Astrocyte (in vitro differentiated cells and primary cell): ENCODE results near the gene TELO2. TPM values are rescaled to one million over a fixed set of nuclear protein-coding genes. Genes with fewer than 3 reads are reported as not detected.

ENCODE experiments used
- DNase-seq: peaks from one replicate; pipeline ENCODE4 v3.0.0-alpha.2; 2010; ENCODE audit warnings: low read depth
- FAIRE-seq: peaks from 2 replicates; lab custom pipeline; 2011; peaks lifted over from hg19 to GRCh38; lab: Jason Lieb, UNC
- H2AFZ ChIP-seq: 2 replicates; pipeline ENCODE4 v1.6.0; 2012; ENCODE audit warnings: low read depth, low read length, inconsistent platforms
- H3K27ac ChIP-seq: 2 replicates; pipeline ENCODE4 v1.5.1; 2011; ENCODE audit warnings: low read depth, low read length, inconsistent platforms
- H3K27me3 ChIP-seq: 2 replicates; pipeline ENCODE4 v1.6.0; 2011; ENCODE audit warnings: low read length, inconsistent platforms; ENCODE audit not compliant: insufficient read depth
- H3K36me3 ChIP-seq: 2 replicates; pipeline ENCODE4 v1.5.1; 2011; ENCODE audit warnings: low read length, inconsistent platforms; ENCODE audit not compliant: insufficient read depth
- H3K4me1 ChIP-seq: 2 replicates; pipeline ENCODE4 v1.5.1; 2011; ENCODE audit warnings: low read length, inconsistent platforms; ENCODE audit not compliant: insufficient read depth
- H3K4me2 ChIP-seq: 2 replicates; pipeline ENCODE4 v1.6.0; 2012; ENCODE audit warnings: low read length, inconsistent platforms
- H3K4me3 ChIP-seq: 2 replicates; pipeline ENCODE4 v1.5.1; 2011; ENCODE audit warnings: low read depth, mild to moderate bottlenecking, low read length, inconsistent platforms; ENCODE audit not compliant: insufficient read depth
- H3K79me2 ChIP-seq: 2 replicates; pipeline ENCODE4 v1.6.0; 2012; ENCODE audit warnings: mild to moderate bottlenecking, low read length, inconsistent platforms; ENCODE audit not compliant: insufficient read depth
- H3K9ac ChIP-seq: 2 replicates; pipeline ENCODE4 v1.6.0; 2012; ENCODE audit warnings: mild to moderate bottlenecking, low read length, inconsistent platforms
- H3K9me3 ChIP-seq: 2 replicates; pipeline ENCODE4 v1.5.1; 2012; ENCODE audit warnings: low read depth, mild to moderate bottlenecking, low read length, inconsistent platforms; ENCODE audit not compliant: insufficient read depth
- H4K20me1 ChIP-seq: 2 replicates; pipeline ENCODE4 v1.6.0; 2012; ENCODE audit warnings: low read length, inconsistent platforms; ENCODE audit not compliant: insufficient read depth
- H3K27ac Mint-ChIP-seq: one replicate; pipeline ENCODE4 v1.8.0; 2021; ENCODE audit warnings: mild to moderate bottlenecking, mixed read lengths; ENCODE audit not compliant: unreplicated experiment
- H3K27me3 Mint-ChIP-seq: one replicate; pipeline ENCODE4 v1.8.0; 2021; ENCODE audit warnings: low read depth, mixed read lengths; ENCODE audit not compliant: unreplicated experiment
- H3K36me3 Mint-ChIP-seq: one replicate; pipeline ENCODE4 v1.8.0; 2021; ENCODE audit warnings: low read depth, mixed read lengths; ENCODE audit not compliant: unreplicated experiment
- H3K4me1 Mint-ChIP-seq: one replicate; pipeline ENCODE4 v1.8.0; 2021; ENCODE audit warnings: low read depth, mixed read lengths; ENCODE audit not compliant: unreplicated experiment
- H3K4me3 Mint-ChIP-seq: one replicate; pipeline ENCODE4 v1.8.0; 2021; ENCODE audit warnings: mild to moderate bottlenecking, moderate library complexity, mixed read lengths; ENCODE audit not compliant: unreplicated experiment
- H3K9me3 Mint-ChIP-seq: one replicate; pipeline ENCODE4 v1.8.0; 2021; ENCODE audit warnings: mild to moderate bottlenecking, mixed read lengths; ENCODE audit not compliant: unreplicated experiment
- CTCF ChIP-seq: IDR thresholded peaks from 2 replicates; pipeline ENCODE4 v1.5.1; 2011; ENCODE audit warnings: low read depth, mild to moderate bottlenecking, inconsistent platforms, low read length, moderate library complexity; ENCODE audit not compliant: insufficient read depth
- EZH2 ChIP-seq: IDR thresholded peaks from 2 replicates; pipeline ENCODE4 v1.6.1; 2012; ENCODE audit warnings: mild to moderate bottlenecking, low read length, inconsistent platforms; ENCODE audit not compliant: insufficient read depth
- total RNA-seq: library from RNA; stranded (reverse); gene quantifications from 2 replicates; pipeline ENCODE4 v1.2.1, GENCODE V29; 2021

TELO2 gene
- total RNA-seq, 1 donor from 2014 or later, result 21.1 TPM

DNA sequence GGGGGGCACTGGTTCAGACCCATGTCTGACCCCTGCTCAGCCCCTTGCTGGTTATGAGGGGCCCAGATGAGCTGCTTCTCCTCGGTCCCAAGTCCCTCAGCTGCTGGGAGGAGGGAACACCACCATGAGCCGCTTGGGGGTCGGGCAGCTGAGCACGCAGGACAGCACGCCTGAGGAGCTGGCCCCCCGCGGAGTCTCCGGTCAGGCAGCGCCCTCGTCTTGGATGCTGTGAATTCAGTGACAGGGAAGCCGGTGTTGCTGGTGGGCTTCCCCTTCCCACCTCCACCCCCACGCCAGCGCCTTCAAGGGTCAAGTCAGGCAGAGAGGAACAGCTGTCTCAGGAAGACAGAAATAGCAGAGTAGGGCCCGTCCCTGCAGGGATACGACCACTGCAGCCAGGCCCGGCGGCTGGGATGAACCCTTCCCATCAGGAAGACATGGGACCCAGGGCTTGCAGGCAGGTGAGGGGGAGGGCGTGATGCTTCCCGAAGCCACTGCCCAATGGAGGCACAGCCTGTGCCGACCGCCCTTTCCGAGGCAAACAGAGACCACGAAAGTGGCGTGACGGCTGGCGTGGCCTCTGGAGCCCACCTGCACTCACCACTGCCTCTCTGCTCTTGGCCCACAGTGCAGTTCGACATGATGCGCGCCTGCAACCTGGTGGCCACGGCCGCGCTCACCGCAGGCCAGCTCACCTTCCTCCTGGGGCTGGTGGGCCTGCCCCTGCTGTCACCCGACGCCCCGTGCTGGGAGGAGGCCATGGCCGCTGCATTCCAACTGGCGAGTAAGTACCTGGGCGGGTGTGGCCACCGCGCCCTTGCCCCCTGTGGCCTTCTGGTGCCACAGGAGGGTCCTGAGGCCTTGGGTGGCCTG is 48.4 kb downstream of the TELO2 start:
- no peak overlapping the region for H3K27ac ChIP-seq
- FAIRE-seq (no peak), DNase-seq (no peak)
- no peaks in the 10 kb centered on the region for H3K9me3 Mint-ChIP-seq
- H2AFZ ChIP-seq, result no peak overlapping the region
- H3K9ac ChIP-seq, result no peak overlapping the region
- H3K4me2 ChIP-seq, result no peak overlapping the region
- H3K4me1 Mint-ChIP-seq, result peaks cover 10% of the 10 kb centered on the region
- no peak overlapping the region for H3K4me3 Mint-ChIP-seq
- H3K27me3 ChIP-seq, result no peaks in the 10 kb centered on the region
- H3K27ac Mint-ChIP-seq, result no peak overlapping the region
- H3K36me3 Mint-ChIP-seq, result no peaks in the 10 kb centered on the region
- H4K20me1 ChIP-seq, result peaks cover 4% of the 10 kb centered on the region
- peaks cover 5% of the 10 kb centered on the region for H3K27me3 Mint-ChIP-seq
- peaks cover 6% of the 10 kb centered on the region for H3K4me1 ChIP-seq
- H3K79me2 ChIP-seq, result peaks cover 2% of the 10 kb centered on the region
- H3K36me3 ChIP-seq, result no peaks in the 10 kb centered on the region
- TF ChIP-seq EZH2 (no peak), CTCF (no peak)
- H3K4me3 ChIP-seq, result no peak overlapping the region
- H3K9me3 ChIP-seq, result no peaks in the 10 kb centered on the region

DNA sequence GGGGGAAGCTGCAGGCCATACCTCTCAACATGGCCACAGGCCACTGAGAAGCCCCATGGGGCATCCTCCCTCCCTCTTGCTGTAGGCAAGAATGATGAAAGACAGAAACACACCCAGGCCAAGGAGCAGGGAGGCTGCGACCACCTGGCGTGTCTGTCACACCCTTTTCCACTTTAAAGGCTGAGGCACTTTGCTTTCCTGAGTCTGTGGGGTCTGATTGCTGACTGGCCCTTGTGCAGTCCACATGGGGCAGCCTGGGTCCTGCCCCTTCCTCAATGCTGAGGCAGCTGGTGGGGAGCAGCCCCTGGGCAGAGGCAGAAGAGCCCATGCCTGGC is 49.0 kb downstream of the TELO2 start:
- no peak for TF ChIP-seq CTCF
- no peak for TF ChIP-seq EZH2
- no peak for FAIRE-seq
- no peak overlapping the region for H3K27ac Mint-ChIP-seq

DNA sequence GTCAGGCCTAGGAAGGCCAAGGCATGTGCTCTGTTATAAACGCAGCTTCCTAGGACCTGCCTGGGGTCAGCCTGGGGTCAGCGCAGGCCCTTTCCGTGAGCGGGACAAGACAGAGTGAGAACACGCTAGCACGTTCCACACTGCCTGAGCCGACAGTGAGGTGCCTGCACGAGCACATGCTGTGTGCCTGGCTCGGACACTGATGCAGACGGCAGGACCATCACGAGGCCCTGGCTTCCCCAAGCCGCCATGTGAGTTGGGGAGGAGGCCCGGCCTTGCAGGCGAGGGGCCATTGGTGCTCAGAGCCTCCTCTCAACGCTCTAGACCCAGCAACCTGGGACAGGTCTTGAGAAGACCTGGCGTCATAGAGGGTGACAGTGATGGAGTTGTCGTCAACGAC is 49.4 kb downstream of the TELO2 start:
- TF ChIP-seq CTCF (no peak), EZH2 (no peak)
- Histone ChIP-seq H4K20me1 (peaks cover 3% of the 10 kb centered on the region), H3K36me3 (no peaks in the 10 kb centered on the region), H3K4me2 (no peak overlapping the region), H3K4me1 (peaks cover 6% of the 10 kb centered on the region), H3K27ac (no peak overlapping the region), H2AFZ (no peak overlapping the region), H3K27me3 (no peaks in the 10 kb centered on the region), H3K4me3 (no peak overlapping the region), H3K79me2 (no peaks in the 10 kb centered on the region), H3K9me3 (no peaks in the 10 kb centered on the region), H3K9ac (no peak overlapping the region)
- Mint-ChIP-seq H3K4me3 (no peak overlapping the region), H3K36me3 (no peaks in the 10 kb centered on the region), H3K4me1 (peaks cover 10% of the 10 kb centered on the region), H3K9me3 (no peaks in the 10 kb centered on the region), H3K27me3 (peaks cover 5% of the 10 kb centered on the region), H3K27ac (no peak overlapping the region)
- DNase-seq, result no peak
- no peak for FAIRE-seq

More for the DNA sequence above, 49.0 kb downstream of the TELO2 start:
- no peaks in the 10 kb centered on the region for H3K36me3 Mint-ChIP-seq
- H3K4me3 Mint-ChIP-seq, result no peak overlapping the region
- Histone ChIP-seq H4K20me1 (peaks cover 4% of the 10 kb centered on the region), H2AFZ (no peak overlapping the region), H3K9me3 (no peaks in the 10 kb centered on the region), H3K4me1 (peaks cover 6% of the 10 kb centered on the region), H3K4me3 (no peak overlapping the region), H3K79me2 (no peaks in the 10 kb centered on the region), H3K27me3 (no peaks in the 10 kb centered on the region), H3K9ac (no peak overlapping the region), H3K36me3 (no peaks in the 10 kb centered on the region), H3K27ac (no peak overlapping the region), H3K4me2 (no peak overlapping the region)
- no peaks in the 10 kb centered on the region for H3K9me3 Mint-ChIP-seq
- peaks cover 10% of the 10 kb centered on the region for H3K4me1 Mint-ChIP-seq
- H3K27me3 Mint-ChIP-seq, result peaks cover 5% of the 10 kb centered on the region
- no peak for DNase-seq
